ENCODE results near the gene BCL11B. TPM values are rescaled to one million over a fixed set of nuclear protein-coding genes. Genes with fewer than 3 reads are reported as not detected.

BCL11B gene
- total and polyA plus RNA-seq, 2 donors: 0.27 to 1.3 TPM

GRCh38 chr14:99201351-99202073, 70.5 kb downstream of the BCL11B start:
- no peaks in the 10 kb centered on the region for H3K4me1 ChIP-seq (ENCODE audit: insufficient read depth)
- WGBS: 86% methylated on average over 10 of the region's 10 CpGs
- no peak overlapping the region for H3K4me3 ChIP-seq (ENCODE audit: low read depth, low read length)
- no peak overlapping the region for H3K27ac ChIP-seq (ENCODE audit: low read depth)
- DNase-seq (ENCODE audit: extremely low spot score): no peak
- no peaks in the 10 kb centered on the region for H3K36me3 ChIP-seq (ENCODE audit: insufficient read depth)

GRCh38 chr14:99200654-99201005, 71.4 kb downstream of the BCL11B start:
- WGBS: 83% methylated on average over 7 of the region's 7 CpGs
- DNase-seq (ENCODE audit: extremely low spot score): no peak
- Histone ChIP-seq H3K36me3 (ENCODE audit: insufficient read depth) (no peaks in the 10 kb centered on the region), H3K27ac (ENCODE audit: low read depth) (no peak overlapping the region), H3K4me3 (ENCODE audit: low read depth, low read length) (no peak overlapping the region), H3K4me1 (ENCODE audit: insufficient read depth) (no peaks in the 10 kb centered on the region)

GRCh38 chr14:99199846-99200653, 71.9 kb downstream of the BCL11B start:
- no peak overlapping the region for H3K27ac ChIP-seq (ENCODE audit: low read depth)
- H3K4me3 ChIP-seq (ENCODE audit: low read depth, low read length): no peak overlapping the region
- 72% methylated on average over 16 of the region's 16 CpGs for WGBS
- no peaks in the 10 kb centered on the region for H3K36me3 ChIP-seq (ENCODE audit: insufficient read depth)
- no peak for DNase-seq (ENCODE audit: extremely low spot score)
- no peaks in the 10 kb centered on the region for H3K4me1 ChIP-seq (ENCODE audit: insufficient read depth)

- Histone ChIP-seq H3K36me3 (ENCODE audit: insufficient read depth) (no peaks in the 10 kb centered on the region), H3K27ac (ENCODE audit: low read depth) (no peak overlapping the region), H3K4me3 (ENCODE audit: low read depth, low read length) (no peak overlapping the region), H3K4me1 (ENCODE audit: insufficient read depth) (no peaks in the 10 kb centered on the region)
- WGBS: 86% methylated on average over 24 of the region's 24 CpGs
- no peak for DNase-seq (ENCODE audit: extremely low spot score)
These were observed 73.1 kb downstream of the BCL11B start for GRCh38 chr14:99198746-99199502.

GRCh38 chr14:99196310-99196650, 75.7 kb downstream of the BCL11B start:
- Histone ChIP-seq H3K27ac (ENCODE audit: low read depth) (no peak overlapping the region), H3K36me3 (ENCODE audit: insufficient read depth) (no peaks in the 10 kb centered on the region), H3K4me3 (ENCODE audit: low read depth, low read length) (no peak overlapping the region), H3K4me1 (ENCODE audit: insufficient read depth) (peaks cover under 1% of the 10 kb centered on the region)
- WGBS: 90% methylated on average over 5 of the region's 5 CpGs
- no peak for DNase-seq (ENCODE audit: extremely low spot score)

GRCh38 chr14:99195602-99196309, 76.2 kb downstream of the BCL11B start:
- no peak overlapping the region for H3K27ac ChIP-seq (ENCODE audit: low read depth)

GRCh38 chr14:99194736-99195135, 77.3 kb downstream of the BCL11B start:
- no peaks in the 10 kb centered on the region for H3K36me3 ChIP-seq (ENCODE audit: insufficient read depth)
- no peak for DNase-seq (ENCODE audit: extremely low spot score)
- peaks cover 2% of the 10 kb centered on the region for H3K4me1 ChIP-seq (ENCODE audit: insufficient read depth)
- H3K4me3 ChIP-seq (ENCODE audit: low read depth, low read length): no peak overlapping the region
- no peak overlapping the region for H3K27ac ChIP-seq (ENCODE audit: low read depth)
- 94% methylated on average over 13 of the region's 13 CpGs for WGBS

More at GRCh38 chr14:99195602-99196309, 76.2 kb downstream of the BCL11B start:
- 38% methylated on average over 15 of the region's 15 CpGs for WGBS
- no peaks in the 10 kb centered on the region for H3K36me3 ChIP-seq (ENCODE audit: insufficient read depth)
- H3K4me1 ChIP-seq (ENCODE audit: insufficient read depth): peaks cover 2% of the 10 kb centered on the region
- no peak overlapping the region for H3K4me3 ChIP-seq (ENCODE audit: low read depth, low read length)
- no peak for DNase-seq (ENCODE audit: extremely low spot score)

- H3K36me3 ChIP-seq (ENCODE audit: insufficient read depth): no peaks in the 10 kb centered on the region
- 96% methylated on average over 7 of the region's 7 CpGs for WGBS
- H3K4me3 ChIP-seq (ENCODE audit: low read depth, low read length): no peak overlapping the region
- DNase-seq (ENCODE audit: extremely low spot score): no peak
- no peak overlapping the region for H3K27ac ChIP-seq (ENCODE audit: low read depth)
- H3K4me1 ChIP-seq (ENCODE audit: insufficient read depth): peaks cover 2% of the 10 kb centered on the region
These were observed 77.9 kb downstream of the BCL11B start for GRCh38 chr14:99194136-99194535.

- Histone ChIP-seq H3K27ac (ENCODE audit: low read depth) (no peak overlapping the region), H3K4me1 (ENCODE audit: insufficient read depth) (peaks cover 2% of the 10 kb centered on the region), H3K4me3 (ENCODE audit: low read depth, low read length) (no peak overlapping the region), H3K36me3 (ENCODE audit: insufficient read depth) (no peaks in the 10 kb centered on the region)
- no peak for DNase-seq (ENCODE audit: extremely low spot score)
- WGBS: 74% methylated on average over 6 of the region's 6 CpGs
These were observed 79.2 kb downstream of the BCL11B start for GRCh38 chr14:99192830-99193229.

GRCh38 chr14:99192028-99192621, 79.9 kb downstream of the BCL11B start:
- no peaks in the 10 kb centered on the region for H3K36me3 ChIP-seq (ENCODE audit: insufficient read depth)
- H3K4me1 ChIP-seq (ENCODE audit: insufficient read depth): peaks cover 2% of the 10 kb centered on the region
- H3K4me3 ChIP-seq (ENCODE audit: low read depth, low read length): peak overlapping the region; percentile 29
- H3K27ac ChIP-seq (ENCODE audit: low read depth): no peak overlapping the region
- WGBS: 17% methylated on average over 26 of the region's 26 CpGs
- DNase-seq (ENCODE audit: extremely low spot score): peak; percentile 75

- 6% methylated on average over 10 of the region's 10 CpGs for WGBS
- Histone ChIP-seq H3K4me3 (ENCODE audit: low read depth, low read length) (peak overlapping the region; percentile 29), H3K27ac (ENCODE audit: low read depth) (no peak overlapping the region), H3K36me3 (ENCODE audit: insufficient read depth) (no peaks in the 10 kb centered on the region), H3K4me1 (ENCODE audit: insufficient read depth) (peaks cover 2% of the 10 kb centered on the region)
- no peak for DNase-seq (ENCODE audit: extremely low spot score)
These were observed 80.5 kb downstream of the BCL11B start for GRCh38 chr14:99191395-99192027.

GRCh38 chr14:99190696-99191394, 81.2 kb downstream of the BCL11B start:
- DNase-seq (ENCODE audit: extremely low spot score): no peak
- WGBS: 84% methylated on average over 11 of the region's 11 CpGs
- Histone ChIP-seq H3K27ac (ENCODE audit: low read depth) (no peak overlapping the region), H3K36me3 (ENCODE audit: insufficient read depth) (no peaks in the 10 kb centered on the region), H3K4me1 (ENCODE audit: insufficient read depth) (peaks cover 2% of the 10 kb centered on the region), H3K4me3 (ENCODE audit: low read depth, low read length) (no peak overlapping the region)
